HepG2 (cell line): ENCODE measurements around the gene C11orf86. TPM values are rescaled to one million over a fixed set of nuclear protein-coding genes. Genes with fewer than 3 reads are reported as not detected.

Experiments used
- AHDC1 ChIP-seq: sonication (generic); formaldehyde crosslinking; IDR thresholded peaks from 2 replicates; pipeline ENCODE4 v1.5.1; 2020; ENCODE audit warnings: mild to moderate bottlenecking, missing genetic modification reagents, borderline replicate concordance
- ARNT2 ChIP-seq: sonication (generic); formaldehyde crosslinking; IDR thresholded peaks from 2 replicates; pipeline ENCODE4 v1.8.0; 2022; ENCODE audit warnings: mild to moderate bottlenecking, low read depth, missing genetic modification reagents, moderate library complexity
- CAMTA2 ChIP-seq: sonication (generic); formaldehyde crosslinking; IDR thresholded peaks from 2 replicates; pipeline ENCODE4 v1.4.0; 2020; ENCODE audit warnings: mild to moderate bottlenecking, missing genetic modification reagents, borderline replicate concordance
- CENPX ChIP-seq: sonication (generic); formaldehyde crosslinking; IDR thresholded peaks from 2 replicates; pipeline ENCODE4 v1.9.0; 2021; ENCODE audit warnings: mild to moderate bottlenecking, missing genetic modification reagents, moderate library complexity
- DR1 ChIP-seq: sonication (generic); formaldehyde crosslinking; IDR thresholded peaks from 2 replicates; pipeline ENCODE4 v1.8.0; 2021; ENCODE audit warnings: mild to moderate bottlenecking, missing genetic modification reagents, inconsistent platforms
- GATAD2A ChIP-seq: IDR thresholded peaks from 2 replicates; pipeline ENCODE4 v1.6.1; 2016
- HDAC6 ChIP-seq: fragments of 200-600 bp; sonication (generic); IDR thresholded peaks from 2 replicates; pipeline ENCODE4 v1.7.0; 2017; ENCODE audit warnings: mild to moderate bottlenecking, antibody characterized with exemption, low read length, low read depth
- HNF4A ChIP-seq: sonication (generic); formaldehyde crosslinking; IDR thresholded peaks from 2 replicates; pipeline ENCODE4 v1.4.0; 2020; ENCODE audit warnings: missing genetic modification reagents
- HNRNPH1 ChIP-seq: fragments of 200-400 bp; formaldehyde crosslinking; optimal IDR thresholded peaks from 2 replicates; pipeline ENCODE3; 2017; ENCODE audit warnings: mild to moderate bottlenecking, low read depth, low read length
- HNRNPK ChIP-seq: fragments of 200-400 bp; formaldehyde crosslinking; IDR thresholded peaks from 2 replicates; pipeline ENCODE4 v1.6.1; 2018; ENCODE audit warnings: low read length, low read depth, moderate library complexity, mild to moderate bottlenecking; ENCODE audit not compliant: poor library complexity, severe bottlenecking
- MAFK ChIP-seq, 2 experiments: IDR thresholded peaks in 1 of 2; conservative IDR thresholded peaks in 1 of 2; 2 replicates each; pipeline ENCODE4 v1.6.1; 2011; ENCODE audit warnings: improper control_type of control experiment in 2 of 2, low read length in 2 of 2
- MIER2 ChIP-seq: IDR thresholded peaks from 2 replicates; pipeline ENCODE4 v1.6.1; 2016; ENCODE audit warnings: missing biosample characterization, missing genetic modification reagents
- MIER3 ChIP-seq: IDR thresholded peaks from 2 replicates; pipeline ENCODE4 v1.6.1; 2016; ENCODE audit warnings: missing compliant biosample characterization, borderline replicate concordance
- PHF5A ChIP-seq: IDR thresholded peaks from one replicate; pipeline ENCODE4 v1.6.1; 2018; ENCODE audit warnings: low read depth, missing genetic modification reagents; ENCODE audit not compliant: unreplicated experiment
- POLR2AphosphoS5 ChIP-seq: IDR thresholded peaks from 2 replicates; pipeline ENCODE4 v1.6.1; 2012; ENCODE audit warnings: low read depth, low read length
- TBX3 ChIP-seq: fragments of 450-650 bp; IDR thresholded peaks from 2 replicates; pipeline ENCODE4 v1.6.1; 2017; ENCODE audit warnings: antibody characterized with exemption, mild to moderate bottlenecking, inconsistent platforms, borderline replicate concordance
- TIGD3 ChIP-seq: sonication (generic); formaldehyde crosslinking; IDR thresholded peaks from 2 replicates; pipeline ENCODE4 v1.5.1; 2020; ENCODE audit warnings: mild to moderate bottlenecking, missing genetic modification reagents, borderline replicate concordance
- YEATS4 ChIP-seq: sonication (generic); formaldehyde crosslinking; IDR thresholded peaks from 2 replicates; pipeline ENCODE4 v1.4.0; 2020; ENCODE audit warnings: missing genetic modification reagents, borderline replicate concordance
- ZMAT5 ChIP-seq: sonication (generic); formaldehyde crosslinking; IDR thresholded peaks from 2 replicates; pipeline ENCODE4 v1.5.0; 2020; ENCODE audit warnings: mild to moderate bottlenecking, low read depth, missing genetic modification reagents, borderline replicate concordance
- ZNF543 ChIP-seq: sonication (generic); formaldehyde crosslinking; IDR thresholded peaks from 2 replicates; pipeline ENCODE4 v1.4.0; 2020; ENCODE audit warnings: mild to moderate bottlenecking, missing genetic modification reagents
- ZNF597 ChIP-seq: sonication (generic); formaldehyde crosslinking; IDR thresholded peaks from 2 replicates; pipeline ENCODE4 v1.5.0; 2020; ENCODE audit warnings: missing genetic modification reagents
- ZNF782 ChIP-seq: sonication (generic); formaldehyde crosslinking; IDR thresholded peaks from 2 replicates; pipeline ENCODE4 v1.4.0; 2020; ENCODE audit warnings: missing genetic modification reagents, mild to moderate bottlenecking, borderline replicate concordance
- polyA plus RNA-seq, 8 experiments: library from polyadenylated mRNA; depleted of rRNA in 3 of 8; stranded (reverse) in 7 of 8; unstranded in 1 of 8; fragments of >200 nt; fragmentation: Illumina TruSeq in 4 of 8; extraction: Trizol in 4 of 8; gene quantifications; 2 replicates each; pipeline versions ENCODE4 v1.2.1 to v1.2.3, GENCODE V29; 2011 to 2016; ENCODE audit warnings: low read depth in 4 of 8, missing spikeins in 1 of 8, mixed read lengths in 1 of 8; ENCODE audit not compliant: insufficient read depth in 1 of 8
- total RNA-seq, 5 experiments: library from RNA; depleted of rRNA; stranded (reverse); fragments of >200 nt; fragmentation: Illumina TruSeq; extraction: Trizol; gene quantifications; 2 replicates each; pipeline ENCODE4 v1.2.3, GENCODE V29; 2016; ENCODE audit warnings: low read depth in 1 of 5

The C11orf86 gene
- total and polyA plus RNA-seq, 2 of the 13 experiments (the other 11 are each of a cell fraction or from before 2014, with no cell fraction given): 0.11 to 0.18 TPM

- TF ChIP-seq TIGD3 (CRISPR knock-in tag) (no peak), MIER2 (no peak), AHDC1 (CRISPR knock-in tag) (no peak), PHF5A (no peak), ARNT2 (no peak), DR1 (CRISPR knock-in tag) (no peak), MAFK (conservative IDR thresholded peaks at IDR 0.05 in 1 of 2, IDR thresholded peaks at IDR 0.05 in 1 of 2; ENCODE audit: low read length in 2 of 2) (no peak), TBX3 (no peak), CAMTA2 (CRISPR knock-in tag) (no peak), ZNF782 (CRISPR knock-in tag) (no peak), POLR2AphosphoS5 (no peak), ZNF597 (CRISPR knock-in tag) (no peak), HDAC6 (no peak), YEATS4 (CRISPR knock-in tag) (no peak), ZNF543 (no peak), CENPX (CRISPR knock-in tag) (no peak), ZMAT5 (no peak), HNRNPK (no peak), HNF4A (peak; percentile 49), HNRNPH1 (no peak), MIER3 (CRISPR knock-in tag) (no peak), GATAD2A (CRISPR knock-in tag) (peak; percentile 45; the same call in 1 of the 2 replicates)
Observed at GRCh38 chr11:66996609-66997273, 21.6 kb downstream of the C11orf86 start (continued).
